PC-3 (cell line): ENCODE results near the gene CHAF1A. TPM values are rescaled to one million over a fixed set of nuclear protein-coding genes. Genes with fewer than 3 reads are reported as not detected.

ENCODE experiments used
- ATAC-seq: fragments of 200-7000 bp; cut with Tn5 transposase; 2 replicates; pipeline ENCODE4 v1.9.1; 2020; ENCODE audit warnings: mild to moderate bottlenecking, moderate library complexity
- BruUV-seq: library from RNA; stranded (reverse); fragments of 400-500 nt; replicated peaks from 2 replicates; lab custom pipeline; 2021; lab: Mats Ljungman, UMichigan
- CTCF ChIA-PET: fragments of 300-600 bp; sonication (Branson Sonifier 250); formaldehyde crosslinking; loops from one replicate; lab custom pipeline; 2022; ENCODE audit warnings: antibody characterized with exemption; lab: Charles Lee
- POLR2A ChIA-PET: fragments of 300-600 bp; sonication (Branson Sonifier 250); formaldehyde crosslinking; loops from one replicate; lab custom pipeline; 2022; ENCODE audit warnings: antibody characterized with exemption; ENCODE audit not compliant: unreplicated experiment; lab: Charles Lee
- DNase-seq: peaks from one replicate; pipeline ENCODE4 v3.0.0-alpha.2; 2015
- H2AFZ ChIP-seq: fragments of 300-600 bp; sonication (generic); 2 replicates; pipeline ENCODE4 v1.6.0; 2016; ENCODE audit warnings: antibody characterized with exemption, low read length
- H3F3A ChIP-seq: fragments of 300-600 bp; sonication (generic); one replicate; pipeline ENCODE4 v1.6.0; 2017; ENCODE audit warnings: antibody characterized with exemption, low read length, control low read depth, mild to moderate bottlenecking; ENCODE audit not compliant: unreplicated experiment
- H3K27ac ChIP-seq: fragments of 300-600 bp; sonication (generic); 2 replicates; pipeline ENCODE4 v1.5.1; 2016; ENCODE audit warnings: mild to moderate bottlenecking, low read length
- H3K27me3 ChIP-seq: fragments of 300-600 bp; sonication (generic); 2 replicates; pipeline ENCODE4 v1.6.1; 2016; ENCODE audit warnings: low read length, mixed read lengths
- H3K36me3 ChIP-seq: fragments of 300-600 bp; sonication (generic); 2 replicates; pipeline ENCODE4 v1.6.1; 2016; ENCODE audit warnings: low read depth, mixed run types, low read length, mixed read lengths
- H3K4me1 ChIP-seq: fragments of 300-600 bp; sonication (generic); 2 replicates; pipeline ENCODE4 v1.5.1; 2016; ENCODE audit warnings: low read length; ENCODE audit not compliant: insufficient read depth
- H3K4me2 ChIP-seq: fragments of 300-600 bp; sonication (generic); 2 replicates; pipeline ENCODE4 v1.6.0; 2016; ENCODE audit warnings: low read length
- H3K4me3 ChIP-seq: fragments of 300-600 bp; sonication (generic); 2 replicates; pipeline ENCODE4 v1.5.1; 2016; ENCODE audit warnings: mild to moderate bottlenecking, low read length, mixed read lengths
- H3K79me2 ChIP-seq: fragments of 300-600 bp; sonication (generic); 2 replicates; pipeline ENCODE4 v1.6.1; 2017; ENCODE audit warnings: low read length, mixed read lengths
- H3K9ac ChIP-seq: fragments of 300-600 bp; sonication (generic); 2 replicates; pipeline ENCODE4 v1.6.0; 2016; ENCODE audit warnings: mild to moderate bottlenecking, low read length
- H3K9me2 ChIP-seq: fragments of 300-600 bp; sonication (generic); replicated peaks from 2 replicates; pipeline ENCODE4 v1.6.1; 2016; ENCODE audit warnings: mixed run types, low read length, mixed read lengths
- H3K9me3 ChIP-seq: fragments of 300-600 bp; sonication (generic); 2 replicates; pipeline ENCODE4 v1.6.1; 2016; ENCODE audit warnings: low read length, mixed read lengths
- H4K20me1 ChIP-seq: fragments of 300-600 bp; sonication (generic); 2 replicates; pipeline ENCODE4 v1.6.1; 2016; ENCODE audit warnings: low read length, mixed read lengths
- EZH2 ChIP-seq: fragments of 300-600 bp; sonication (generic); IDR thresholded peaks from one replicate; pipeline ENCODE4 v1.6.1; 2017; ENCODE audit warnings: antibody characterized with exemption, mild to moderate bottlenecking, low read length; ENCODE audit not compliant: unreplicated experiment
- EZH2phosphoT487 ChIP-seq: fragments of 300-600 bp; sonication (generic); IDR thresholded peaks from 2 replicates; pipeline ENCODE4 v1.6.1; 2018; ENCODE audit warnings: mild to moderate bottlenecking, antibody characterized with exemption, low read length, borderline replicate concordance
- intact Hi-C: fragments of 100-400 bp; cut with micrococcal nuclease; formaldehyde crosslinking; loops from 2 replicates; pipeline ENCODE4 v1.9.0; 2023
- total RNA-seq: library from RNA; depleted of rRNA; stranded (reverse); fragments of >200 nt; gene quantifications from 2 replicates; pipeline ENCODE4 v1.2.3, GENCODE V29; 2014
- TF ChIP-seq, protein P1 (sequence below): fragments of 300-600 bp; sonication (generic); conservative IDR thresholded peaks from 2 replicates; pipeline ENCODE4 v1.5.1; 2017; ENCODE audit warnings: antibody characterized with exemption, low read depth, mild to moderate bottlenecking, low read length

Gene CHAF1A
- total RNA-seq, 1 experiment from 2014 or later = 48.9 TPM

DNA sequence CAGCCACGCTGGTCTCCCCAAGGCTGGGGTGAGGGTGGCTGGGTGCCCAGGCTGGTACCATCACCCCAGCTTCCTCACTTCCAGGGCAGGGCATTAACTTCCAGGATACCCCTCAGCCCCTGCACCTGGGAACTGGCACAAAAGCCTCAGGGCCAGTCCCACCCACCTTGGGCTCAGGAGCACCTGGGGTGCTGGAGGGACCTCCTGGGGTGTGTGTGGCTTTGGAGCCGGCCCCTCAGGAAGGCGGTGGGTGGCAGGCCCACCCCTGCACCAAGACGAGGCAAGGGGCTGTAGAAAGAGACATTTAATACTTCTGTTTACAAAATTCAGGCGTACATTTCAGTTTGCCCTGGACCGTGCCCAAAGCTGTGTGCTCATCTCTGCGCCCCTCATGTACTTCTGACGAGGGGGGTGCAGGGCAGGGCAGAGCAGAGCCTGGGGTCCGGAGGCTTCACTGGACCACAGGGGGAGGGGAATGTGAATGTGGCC lies 42.3 kb upstream of the CHAF1A start:
- ChIA-PET POLR2A (no interaction called here), CTCF (interaction anchor here (0.6 kb wide), 1 partner anchor 18 kb away, joined by 3 read pairs; no protein-coding TSS in a partner anchor)
- intact Hi-C loops = no loop called here
- Histone ChIP-seq H3K27me3 (no peaks in the 10 kb centered on the region), H3K4me1 (no peaks in the 10 kb centered on the region), H2AFZ (no peak overlapping the region), H3K79me2 (no peaks in the 10 kb centered on the region), H3K9me2 (no peaks in the 10 kb centered on the region), H3K4me2 (no peak overlapping the region), H3K9ac (no peak overlapping the region), H3K4me3 (no peak overlapping the region), H4K20me1 (no peaks in the 10 kb centered on the region), H3K27ac (no peak overlapping the region), H3F3A (no peaks in the 10 kb centered on the region), H3K36me3 (peaks cover 3% of the 10 kb centered on the region; the same call in 1 of the 2 replicates), H3K9me3 (no peaks in the 10 kb centered on the region)
- no peak for TF ChIP-seq EZH2phosphoT487
- TF ChIP-seq EZH2 = no peak
- TF ChIP-seq, protein P1, sequence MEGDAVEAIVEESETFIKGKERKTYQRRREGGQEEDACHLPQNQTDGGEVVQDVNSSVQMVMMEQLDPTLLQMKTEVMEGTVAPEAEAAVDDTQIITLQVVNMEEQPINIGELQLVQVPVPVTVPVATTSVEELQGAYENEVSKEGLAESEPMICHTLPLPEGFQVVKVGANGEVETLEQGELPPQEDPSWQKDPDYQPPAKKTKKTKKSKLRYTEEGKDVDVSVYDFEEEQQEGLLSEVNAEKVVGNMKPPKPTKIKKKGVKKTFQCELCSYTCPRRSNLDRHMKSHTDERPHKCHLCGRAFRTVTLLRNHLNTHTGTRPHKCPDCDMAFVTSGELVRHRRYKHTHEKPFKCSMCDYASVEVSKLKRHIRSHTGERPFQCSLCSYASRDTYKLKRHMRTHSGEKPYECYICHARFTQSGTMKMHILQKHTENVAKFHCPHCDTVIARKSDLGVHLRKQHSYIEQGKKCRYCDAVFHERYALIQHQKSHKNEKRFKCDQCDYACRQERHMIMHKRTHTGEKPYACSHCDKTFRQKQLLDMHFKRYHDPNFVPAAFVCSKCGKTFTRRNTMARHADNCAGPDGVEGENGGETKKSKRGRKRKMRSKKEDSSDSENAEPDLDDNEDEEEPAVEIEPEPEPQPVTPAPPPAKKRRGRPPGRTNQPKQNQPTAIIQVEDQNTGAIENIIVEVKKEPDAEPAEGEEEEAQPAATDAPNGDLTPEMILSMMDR = no peak
- ATAC-seq (no peak), DNase-seq (no peak)
- BruUV-seq = no TSS peak

DNA sequence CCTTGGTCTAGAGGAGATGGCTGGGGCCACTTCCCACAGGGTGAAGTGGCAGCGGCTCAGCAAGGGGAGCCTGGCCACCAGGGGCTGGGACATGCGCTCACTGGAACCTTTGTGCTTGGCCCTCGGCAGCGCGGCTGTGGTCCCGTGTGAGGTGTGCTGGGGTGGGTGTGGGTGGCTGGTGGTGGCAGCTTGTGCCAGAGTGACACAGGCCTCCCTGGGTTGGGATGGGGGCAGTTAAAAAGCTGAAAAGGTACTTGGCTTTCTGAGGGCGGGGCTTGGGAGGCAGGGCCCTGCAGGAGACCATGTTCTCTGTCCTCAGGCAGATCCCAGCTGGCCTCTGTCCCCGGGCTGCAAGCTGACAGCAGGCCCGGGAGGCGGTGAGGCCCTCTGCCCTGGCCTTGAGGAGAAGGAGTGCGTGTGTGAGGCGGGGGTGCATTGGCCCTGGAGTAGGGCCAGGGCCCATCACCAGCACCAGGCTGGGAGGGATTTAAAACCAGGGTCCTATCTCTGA lies 41.7 kb upstream of the CHAF1A start:
- ATAC-seq = no peak
- CTCF ChIA-PET = interaction anchor here (0.6 kb wide), 1 partner anchor 18 kb away, joined by 3 read pairs; no protein-coding TSS in a partner anchor

More for the DNA sequence above, 41.7 kb upstream of the CHAF1A start:
- H3K27ac ChIP-seq = no peak overlapping the region
- no peaks in the 10 kb centered on the region for H3K27me3 ChIP-seq
- no peak overlapping the region for H3K9ac ChIP-seq
- peaks cover 3% of the 10 kb centered on the region; the same call in 1 of the 2 replicates for H3K36me3 ChIP-seq
- DNase-seq = no peak
- no peaks in the 10 kb centered on the region for H3K9me2 ChIP-seq
- no peak overlapping the region for H2AFZ ChIP-seq
- TSS peak; percentile 23 for BruUV-seq
- no peak overlapping the region for H3K4me3 ChIP-seq
- no peaks in the 10 kb centered on the region for H4K20me1 ChIP-seq
- intact Hi-C loops = no loop called here
- POLR2A ChIA-PET = no interaction called here
- H3K9me3 ChIP-seq = no peaks in the 10 kb centered on the region
- H3K4me2 ChIP-seq = no peak overlapping the region
- H3K4me1 ChIP-seq = no peaks in the 10 kb centered on the region
- no peaks in the 10 kb centered on the region for H3K79me2 ChIP-seq
- TF ChIP-seq EZH2 = no peak
- TF ChIP-seq, protein P1 = no peak
- no peak for TF ChIP-seq EZH2phosphoT487
- H3F3A ChIP-seq = no peaks in the 10 kb centered on the region
